ENCODE measurements around the gene IFT122.
"Not testable (repeated sequence)": the region's sequence is repeated elsewhere in the genome, so short reads cannot be mapped to it uniquely, and the experiment has no call there.

The IFT122 gene, protein sequence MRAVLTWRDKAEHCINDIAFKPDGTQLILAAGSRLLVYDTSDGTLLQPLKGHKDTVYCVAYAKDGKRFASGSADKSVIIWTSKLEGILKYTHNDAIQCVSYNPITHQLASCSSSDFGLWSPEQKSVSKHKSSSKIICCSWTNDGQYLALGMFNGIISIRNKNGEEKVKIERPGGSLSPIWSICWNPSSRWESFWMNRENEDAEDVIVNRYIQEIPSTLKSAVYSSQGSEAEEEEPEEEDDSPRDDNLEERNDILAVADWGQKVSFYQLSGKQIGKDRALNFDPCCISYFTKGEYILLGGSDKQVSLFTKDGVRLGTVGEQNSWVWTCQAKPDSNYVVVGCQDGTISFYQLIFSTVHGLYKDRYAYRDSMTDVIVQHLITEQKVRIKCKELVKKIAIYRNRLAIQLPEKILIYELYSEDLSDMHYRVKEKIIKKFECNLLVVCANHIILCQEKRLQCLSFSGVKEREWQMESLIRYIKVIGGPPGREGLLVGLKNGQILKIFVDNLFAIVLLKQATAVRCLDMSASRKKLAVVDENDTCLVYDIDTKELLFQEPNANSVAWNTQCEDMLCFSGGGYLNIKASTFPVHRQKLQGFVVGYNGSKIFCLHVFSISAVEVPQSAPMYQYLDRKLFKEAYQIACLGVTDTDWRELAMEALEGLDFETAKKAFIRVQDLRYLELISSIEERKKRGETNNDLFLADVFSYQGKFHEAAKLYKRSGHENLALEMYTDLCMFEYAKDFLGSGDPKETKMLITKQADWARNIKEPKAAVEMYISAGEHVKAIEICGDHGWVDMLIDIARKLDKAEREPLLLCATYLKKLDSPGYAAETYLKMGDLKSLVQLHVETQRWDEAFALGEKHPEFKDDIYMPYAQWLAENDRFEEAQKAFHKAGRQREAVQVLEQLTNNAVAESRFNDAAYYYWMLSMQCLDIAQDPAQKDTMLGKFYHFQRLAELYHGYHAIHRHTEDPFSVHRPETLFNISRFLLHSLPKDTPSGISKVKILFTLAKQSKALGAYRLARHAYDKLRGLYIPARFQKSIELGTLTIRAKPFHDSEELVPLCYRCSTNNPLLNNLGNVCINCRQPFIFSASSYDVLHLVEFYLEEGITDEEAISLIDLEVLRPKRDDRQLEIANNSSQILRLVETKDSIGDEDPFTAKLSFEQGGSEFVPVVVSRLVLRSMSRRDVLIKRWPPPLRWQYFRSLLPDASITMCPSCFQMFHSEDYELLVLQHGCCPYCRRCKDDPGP

GRCh38 chr3:129439817-129440617 lies at the start of gene IFT122, which contains the start of gene MBD4:
TSS of gene IFT122 (plus strand) at chr3:129440224. CDS start at chr3:129440331, 107 bp downstream.
TSS of gene MBD4 (minus strand) at chr3:129439948. CDS start at chr3:129439833, 115 bp downstream.
- ATAC-seq = peak; percentile 90 to 91

GRCh38 chr3:129391583-129391982 lies 48.4 kb upstream of the IFT122 start:
- not testable (repeated sequence) for ATAC-seq

DNA sequence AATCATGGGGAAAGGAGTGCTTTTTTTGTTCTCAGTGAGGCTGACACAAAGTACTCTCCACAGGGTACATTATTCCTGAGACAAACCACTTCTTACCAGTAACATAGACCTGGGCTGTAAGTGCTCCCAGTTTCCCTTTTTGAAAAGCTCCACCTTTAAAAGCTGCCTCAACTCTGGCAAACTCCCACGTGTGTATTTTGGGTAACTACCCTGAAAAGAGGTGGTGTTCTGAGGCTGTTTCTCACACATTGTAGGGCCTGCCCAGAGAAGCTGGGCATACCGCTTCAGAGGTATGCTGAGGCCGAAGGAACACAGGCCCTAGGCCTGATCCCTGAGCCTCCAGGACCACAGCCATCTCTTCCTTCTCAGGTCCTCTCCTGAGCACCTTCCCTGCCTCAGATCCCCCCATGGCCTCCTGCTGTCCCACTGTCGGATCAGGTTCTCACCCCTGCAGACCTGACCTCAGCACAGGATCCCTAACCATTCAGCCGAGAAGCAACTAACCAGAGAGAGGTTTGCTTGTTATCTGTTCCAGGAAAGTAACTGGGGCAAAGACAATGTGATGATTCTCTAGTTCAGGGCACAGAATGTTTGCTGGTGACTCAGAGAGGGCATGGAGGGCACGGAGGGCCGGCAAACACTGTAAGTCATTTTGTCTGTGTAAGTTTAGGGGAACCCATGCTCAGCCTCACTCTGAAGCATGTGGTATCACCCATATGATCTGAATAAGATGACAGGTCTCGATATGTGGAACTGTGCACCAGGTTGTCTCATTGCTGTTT lies 47.7 kb upstream of the IFT122 start:
- ATAC-seq = not testable (repeated sequence)

DNA sequence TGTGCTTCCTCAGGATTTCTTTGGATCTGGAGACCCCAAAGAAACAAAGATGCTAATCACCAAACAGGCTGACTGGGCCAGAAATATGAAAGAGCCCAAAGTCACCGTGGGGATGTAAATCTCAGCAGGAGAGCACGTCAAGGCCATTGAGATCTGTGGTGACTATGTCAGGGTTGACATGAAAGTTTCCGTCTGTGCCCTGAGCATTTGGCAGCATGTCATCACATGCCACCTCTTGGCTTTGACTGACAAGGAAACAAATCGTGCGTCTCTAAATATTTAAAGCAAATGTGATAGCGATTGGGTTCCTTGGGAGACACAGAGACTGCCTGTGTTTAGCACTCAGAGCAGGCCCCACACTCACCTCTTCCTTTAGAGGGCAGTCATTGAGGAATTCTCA lies 46.8 kb upstream of the IFT122 start:
- no peak for ATAC-seq

DNA sequence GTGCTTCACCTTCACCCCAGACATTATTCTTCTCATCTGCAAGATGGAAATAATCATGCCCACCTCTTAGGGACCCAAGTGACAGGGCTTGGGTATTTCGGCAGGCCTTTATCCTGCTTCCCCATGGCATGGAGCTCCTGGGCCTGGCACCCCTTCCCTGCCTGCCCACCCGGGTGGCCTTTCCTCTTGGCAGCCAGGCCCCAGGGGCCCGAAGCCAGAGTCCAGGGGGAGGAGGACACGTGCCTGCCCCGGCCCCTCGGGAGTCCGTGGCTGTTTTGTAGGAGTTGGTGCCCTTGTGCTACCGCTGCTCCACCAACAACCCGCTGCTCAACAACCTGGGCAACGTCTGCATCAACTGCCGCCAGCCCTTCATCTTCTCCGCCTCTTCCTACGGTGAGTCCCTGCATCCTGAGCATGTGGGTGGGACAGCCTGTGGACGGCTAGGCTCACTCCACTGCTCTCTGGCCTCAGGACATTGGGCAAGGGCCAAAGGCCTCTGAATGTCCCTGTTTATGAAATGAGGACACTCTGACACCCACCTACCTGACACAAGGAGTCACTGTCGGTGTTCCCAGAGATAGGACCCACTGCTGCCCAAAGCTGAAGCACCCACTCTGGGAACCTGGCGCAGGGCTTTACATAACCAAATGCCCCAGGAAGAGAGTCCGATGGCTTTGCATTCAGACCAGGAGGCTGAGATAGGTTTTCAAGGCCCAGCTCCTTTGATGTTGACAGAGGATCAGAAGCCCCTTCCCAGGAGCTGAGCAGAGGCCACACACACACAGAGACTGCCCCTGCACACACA lies 46.1 kb upstream of the IFT122 start:
- ATAC-seq = not testable (repeated sequence)

GRCh38 chr3:129398803-129399144 lies 41.2 kb upstream of the IFT122 start:
- ATAC-seq = peak; percentile 14 to 30

DNA sequence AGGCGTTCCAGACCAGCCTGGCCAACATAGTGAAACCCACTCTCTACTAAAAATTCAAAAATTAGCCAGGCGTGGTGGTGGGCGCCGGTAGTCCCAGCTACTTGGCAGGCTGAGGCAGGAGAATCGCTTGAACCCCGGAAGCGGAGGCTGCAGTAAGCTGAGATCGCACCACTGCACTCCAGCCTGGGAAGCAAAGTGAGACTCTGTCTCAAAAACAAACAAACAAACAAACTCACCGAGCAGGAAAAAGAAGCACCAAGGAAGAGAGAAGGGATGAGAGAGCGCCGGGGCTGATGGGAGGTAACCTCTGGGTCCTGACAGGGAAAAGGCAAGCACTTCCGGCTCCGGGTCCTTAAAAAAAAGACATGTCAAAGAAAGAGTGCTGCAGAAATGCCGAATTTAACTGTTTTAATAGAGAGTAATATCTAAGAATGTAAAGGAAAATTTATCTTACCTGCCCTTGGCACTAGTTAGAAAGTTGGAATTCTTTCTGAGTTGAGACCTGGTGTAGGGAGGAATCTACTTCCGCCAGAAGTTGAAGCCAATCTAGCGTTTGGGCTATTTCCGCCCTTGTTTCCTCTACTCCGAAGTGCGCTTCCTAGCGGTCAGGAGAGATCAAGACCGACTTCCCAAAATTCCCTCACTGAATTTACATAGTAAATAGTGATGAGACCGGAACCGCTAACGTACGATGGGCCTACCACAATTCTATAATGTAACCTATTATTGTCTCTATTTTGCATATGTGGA lies 40.7 kb upstream of the IFT122 start:
- peak; percentile 81 to 86 for ATAC-seq

GRCh38 chr3:129399895-129400357 lies 40.1 kb upstream of the IFT122 start:
- ATAC-seq = peak; percentile 8 to 39

DNA sequence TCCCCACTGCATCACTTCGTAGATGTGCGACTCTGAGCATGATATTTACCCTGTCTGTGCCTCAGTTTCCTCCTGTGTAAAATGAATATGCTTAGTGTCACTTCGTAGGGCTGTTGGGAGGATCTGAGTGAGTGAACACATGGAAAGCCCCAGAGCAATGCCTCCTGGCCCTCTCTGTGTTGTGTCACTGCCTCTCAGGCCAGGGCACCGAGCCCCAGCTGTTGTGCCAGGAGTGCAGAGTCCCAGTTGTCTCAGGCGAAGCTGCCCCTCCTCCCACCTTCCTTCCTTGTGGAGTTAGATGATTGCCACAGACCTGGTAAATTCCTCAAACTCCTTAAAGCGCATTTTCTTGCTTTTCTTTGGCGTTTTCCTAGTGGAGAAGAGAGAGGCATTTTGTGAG lies 37.8 kb upstream of the IFT122 start:
- no peak for ATAC-seq

DNA sequence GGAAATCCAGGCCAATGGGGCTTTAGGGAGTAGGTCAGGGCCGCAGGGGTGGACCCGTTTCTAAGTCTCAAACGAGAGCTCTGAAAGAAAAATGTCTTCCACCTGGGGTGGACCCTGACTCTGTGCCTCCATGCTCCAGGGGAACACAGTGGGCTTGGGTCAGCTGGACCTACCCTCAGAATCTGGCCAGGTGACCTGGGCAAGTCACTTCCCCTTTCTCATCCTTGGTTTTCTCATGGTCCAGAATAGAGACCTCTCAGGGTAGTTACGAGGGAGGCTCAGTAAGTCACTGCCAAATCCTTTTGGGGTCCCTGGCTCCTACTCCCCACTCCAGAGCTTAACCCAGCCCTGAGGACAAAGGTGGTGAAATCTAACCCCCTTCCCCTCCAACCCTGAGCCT lies 37.4 kb upstream of the IFT122 start:
- no peak for ATAC-seq

- no peak for ATAC-seq
These were observed 36.6 kb upstream of the IFT122 start for GRCh38 chr3:129403450-129403849.

GRCh38 chr3:129404130-129404529 lies 35.9 kb upstream of the IFT122 start:
- ATAC-seq = no peak

DNA sequence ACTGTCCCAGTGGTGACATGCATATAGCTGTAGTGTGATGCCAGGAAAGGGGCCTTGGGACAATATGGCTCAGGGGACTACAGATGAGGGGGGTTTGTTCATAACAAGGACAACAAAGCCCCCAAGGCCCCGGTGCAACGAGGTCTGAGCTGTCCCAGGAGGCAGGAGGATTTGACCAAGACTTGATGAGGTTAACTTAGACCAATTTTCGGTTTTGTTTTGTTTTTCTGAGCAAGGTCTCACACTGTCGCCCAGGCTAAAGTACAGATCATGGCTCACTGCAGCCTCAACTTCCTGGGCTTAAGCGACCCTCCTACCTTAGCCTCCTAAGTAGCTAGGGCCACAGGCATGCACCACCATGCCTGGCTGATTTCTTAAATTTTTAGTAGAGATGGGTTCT lies 35.4 kb upstream of the IFT122 start:
- ATAC-seq = no peak

GRCh38 chr3:129409541-129409940 lies 30.5 kb upstream of the IFT122 start:
- ATAC-seq = no peak

DNA sequence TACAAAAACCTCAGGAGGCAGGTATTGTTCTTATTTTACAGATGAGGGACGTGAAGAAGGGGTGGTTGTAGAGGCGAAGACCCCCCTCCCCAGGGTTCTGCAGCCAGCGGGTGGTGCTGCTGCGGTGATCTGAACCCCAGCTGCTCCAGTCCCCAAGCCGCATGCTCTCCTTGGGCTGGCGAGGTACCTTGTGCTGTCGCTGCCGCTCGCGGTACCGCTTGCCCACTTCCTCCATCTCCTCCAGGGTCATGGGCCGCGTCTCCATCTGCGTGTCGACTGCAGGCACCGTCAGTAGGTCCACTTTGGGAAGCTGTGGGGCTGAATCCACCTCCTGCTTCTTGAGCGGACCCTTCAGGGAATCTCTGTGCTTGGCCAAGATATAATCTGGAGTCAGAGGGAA lies 29.1 kb upstream of the IFT122 start:
- no peak for ATAC-seq

DNA sequence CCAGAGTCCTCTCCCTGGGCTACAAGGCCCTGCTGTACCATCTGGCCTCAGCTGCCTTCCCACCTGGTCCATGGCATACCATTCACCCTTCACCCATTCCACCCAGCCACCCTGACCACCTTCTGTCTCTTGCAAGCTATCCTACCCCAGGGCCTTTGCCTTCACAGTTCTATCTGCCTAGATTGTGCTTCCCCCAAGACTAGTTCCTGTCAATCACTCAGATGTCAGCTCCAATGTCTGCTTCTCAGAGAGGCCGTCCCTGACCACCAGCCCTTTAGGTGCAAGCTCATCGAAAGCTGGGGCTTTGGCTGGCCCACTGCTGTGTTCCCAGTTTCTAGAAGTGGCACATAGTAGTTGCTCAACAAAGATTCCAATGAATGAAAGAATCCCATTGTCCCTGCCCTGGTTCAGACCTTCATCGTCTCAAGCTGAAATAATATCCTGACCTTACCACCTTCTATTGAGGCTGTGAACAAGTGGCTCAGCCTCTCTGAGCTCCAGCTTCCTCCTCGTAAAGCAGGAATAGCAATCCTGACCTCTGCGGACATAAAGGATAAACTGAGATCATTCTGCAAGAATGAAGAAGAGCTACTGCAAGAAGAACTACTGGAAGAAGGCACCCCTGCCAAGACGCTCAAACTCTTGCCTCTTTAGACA lies 27.4 kb upstream of the IFT122 start:
- ATAC-seq = no peak

- not testable (repeated sequence) for ATAC-seq
These were observed 26.8 kb upstream of the IFT122 start for GRCh38 chr3:129413238-129413637.

DNA sequence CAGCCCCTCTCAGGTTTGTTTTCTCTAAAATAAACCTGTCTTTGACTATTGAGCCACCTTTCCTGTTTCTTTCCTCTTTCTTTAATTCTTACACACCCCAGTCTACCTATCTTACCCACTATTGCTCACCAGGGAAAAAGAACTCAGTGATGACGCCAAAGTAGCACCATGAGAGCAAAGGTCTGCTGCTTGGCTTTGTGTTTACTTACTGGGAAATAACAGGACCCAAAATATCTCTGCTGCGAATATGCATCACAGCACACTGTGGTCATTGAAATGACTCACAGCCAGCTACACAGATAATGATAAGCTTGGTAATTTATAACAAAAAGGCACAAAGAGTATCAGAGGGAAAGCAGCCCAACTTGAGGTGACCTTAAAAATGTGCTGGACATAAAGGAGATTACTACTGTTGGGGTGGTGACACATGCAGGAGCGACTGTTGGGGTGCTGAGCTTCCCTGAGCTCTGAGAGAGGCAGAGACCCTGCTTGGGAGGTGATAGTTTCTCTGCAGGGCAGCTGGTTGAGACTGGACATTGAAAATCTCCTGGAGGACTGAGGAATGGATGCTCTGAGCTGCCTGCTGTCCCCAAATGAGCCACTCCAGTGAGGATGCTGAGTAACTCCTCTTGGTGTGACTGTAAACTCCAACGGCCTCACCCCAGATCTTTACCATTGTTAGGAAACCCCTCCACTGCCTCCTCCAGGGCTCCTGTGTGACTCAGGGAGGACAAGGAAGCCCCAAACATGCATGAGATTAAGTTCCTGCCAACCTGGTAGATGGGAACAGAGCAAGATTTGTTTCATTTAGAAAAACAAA lies 26.1 kb upstream of the IFT122 start:
- ATAC-seq = peak in 1 of 2 donors; percentile 30
